ENCODE results near the gene DDX3Y.

DDX3Y gene

GRCh38 chrY:12904618-12905516 is at the start of gene DDX3Y:
Gene DDX3Y, plus strand, starts transcription at chrY:12904868. Its CDS starts 69 bp downstream, at chrY:12904937.
- DNase-seq = peak; percentile 92

GRCh38 chrY:12855791-12856275 is 48.8 kb upstream of the DDX3Y start:
- DNase-seq = no peak

- no peak for DNase-seq
These were observed 36.7 kb upstream of the DDX3Y start for GRCh38 chrY:12867960-12868359.

- DNase-seq = no peak
These were observed 7.7 kb upstream of the DDX3Y start for GRCh38 chrY:12896973-12897372.

- DNase-seq = no peak
These were observed 6.1 kb upstream of the DDX3Y start for GRCh38 chrY:12898604-12899003.

- DNase-seq = peak; percentile 78
These were observed 827 bp downstream of the DDX3Y start for GRCh38 chrY:12905517-12905872.

GRCh38 chrY:12905895-12906294 is 1.2 kb downstream of the DDX3Y start:
- no peak for DNase-seq

- DNase-seq = no peak
These were observed 8.9 kb downstream of the DDX3Y start for GRCh38 chrY:12913541-12913940.

- DNase-seq = no peak
These were observed 23.4 kb downstream of the DDX3Y start for GRCh38 chrY:12928043-12928442.

GRCh38 chrY:12941725-12942687 is 37.3 kb downstream of the DDX3Y start:
- DNase-seq = no peak

Data from CD4-positive, alpha-beta T cell treated with Interleukin-10 for 1 hour (primary cell).